ENCODE measurements around the gene MRPS25. TPM values are rescaled to one million over a fixed set of nuclear protein-coding genes. Genes with fewer than 3 reads are reported as not detected.

Gene MRPS25
- total and polyA plus RNA-seq, 2 experiments from 2014 or later = 27.2 to 41.8 TPM

DNA sequence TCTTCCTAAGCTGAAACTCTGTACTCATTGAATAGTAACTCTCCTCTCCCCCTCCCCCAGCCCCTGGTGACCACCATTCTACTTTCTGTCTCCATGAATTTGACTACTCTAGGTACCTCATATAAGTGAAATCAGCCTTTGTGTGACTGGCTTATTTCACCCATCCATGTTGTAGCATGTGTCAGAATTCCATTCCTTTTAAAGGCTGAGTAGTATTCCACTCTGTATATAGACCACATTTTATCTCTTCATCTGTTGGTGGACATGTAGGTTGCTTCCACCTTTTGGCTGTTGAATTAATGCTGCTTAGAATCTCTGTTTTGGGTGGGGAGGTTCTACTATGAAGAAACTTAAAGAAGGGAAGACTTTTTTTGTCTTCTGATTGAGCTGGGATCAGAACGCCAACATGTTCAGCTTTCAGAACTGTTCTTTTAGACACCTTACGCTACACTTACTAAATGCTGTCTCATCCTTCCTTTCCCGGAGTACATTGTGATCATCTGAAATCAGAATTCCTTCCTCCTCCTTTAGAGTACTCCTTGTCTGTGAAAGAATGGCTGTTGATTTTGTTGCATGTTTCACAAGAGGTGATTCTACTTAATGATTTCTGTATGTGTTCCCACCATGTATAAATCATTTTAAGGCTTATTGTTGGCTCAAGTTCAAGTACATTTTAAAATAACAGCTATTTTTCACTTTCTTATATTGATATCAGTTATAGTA, 50.3 kb downstream of the MRPS25 start:
- H3K9me3 ChIP-seq (ENCODE audit: low read depth) = no peaks in the 10 kb centered on the region
- no peak overlapping the region for H3K9ac ChIP-seq
- no peaks in the 10 kb centered on the region for H3F3A ChIP-seq (ENCODE audit: insufficient read depth)
- H3K4me1 ChIP-seq (ENCODE audit: insufficient read depth) = no peaks in the 10 kb centered on the region
- H4K20me1 ChIP-seq (ENCODE audit: insufficient read depth) = no peaks in the 10 kb centered on the region
- H3K9me2 ChIP-seq (ENCODE audit: insufficient read depth) = no peaks in the 10 kb centered on the region
- in situ Hi-C loops (cut with MboI) = no loop called here
- H3K36me3 ChIP-seq (ENCODE audit: low read depth) = peaks cover 33% of the 10 kb centered on the region
- H3K4me2 ChIP-seq (ENCODE audit: unreplicated experiment) = no peak overlapping the region
- no peak for DNase-seq
- no peak overlapping the region for H2AFZ ChIP-seq
- no peak overlapping the region for H3K4me3 ChIP-seq
- WGBS, 2 experiments (ENCODE audit: low coverage in 1 of 2, low lambda C conversion rate in 2 of 2, missing lambda C conversion rate in 2 of 2) = 87 to 88% methylated on average over 3 of the region's 3 CpGs
- peaks cover 4% of the 10 kb centered on the region for H3K79me2 ChIP-seq (ENCODE audit: insufficient read depth)
- no peak for TF ChIP-seq EZH2 (IDR thresholded peaks at IDR 0.05; ENCODE audit: insufficient read depth, poor library complexity, severe bottlenecking)
- no peak for TF ChIP-seq EZH2phosphoT487 (IDR thresholded peaks at IDR 0.05; ENCODE audit: insufficient read depth, low read depth)
- no peaks in the 10 kb centered on the region for H3K27me3 ChIP-seq (replicated peaks; ENCODE audit: insufficient read depth)
- no peak overlapping the region for H3K27ac ChIP-seq

- TF ChIP-seq EZH2 (IDR thresholded peaks at IDR 0.05; ENCODE audit: insufficient read depth, poor library complexity, severe bottlenecking) = no peak
- no peak for TF ChIP-seq EZH2phosphoT487 (IDR thresholded peaks at IDR 0.05; ENCODE audit: insufficient read depth, low read depth)
- in situ Hi-C loops (cut with MboI) = no loop called here
- no peak for DNase-seq
- no peaks in the 10 kb centered on the region for H3K9me3 ChIP-seq (ENCODE audit: low read depth)
- no peaks in the 10 kb centered on the region for H3K9me2 ChIP-seq (ENCODE audit: insufficient read depth)
- no peaks in the 10 kb centered on the region for H3K27me3 ChIP-seq (replicated peaks; ENCODE audit: insufficient read depth)
- H4K20me1 ChIP-seq (ENCODE audit: insufficient read depth) = no peaks in the 10 kb centered on the region
- 93 to 99% methylated on average over 5 of the region's 5 CpGs for WGBS, 2 experiments (ENCODE audit: low coverage in 1 of 2, low lambda C conversion rate in 2 of 2, missing lambda C conversion rate in 2 of 2)
- peaks cover 12% of the 10 kb centered on the region; the same call in 1 of the 2 replicates for H3K36me3 ChIP-seq (ENCODE audit: low read depth)
- no peak overlapping the region for H3K27ac ChIP-seq
- no peak overlapping the region for H3K4me3 ChIP-seq
- H3K4me1 ChIP-seq (ENCODE audit: insufficient read depth) = peaks cover 12% of the 10 kb centered on the region
- no peak overlapping the region for H3K9ac ChIP-seq
- no peak overlapping the region for H2AFZ ChIP-seq
- peaks cover 13% of the 10 kb centered on the region for H3F3A ChIP-seq (ENCODE audit: insufficient read depth)
- no peak overlapping the region for H3K4me2 ChIP-seq (ENCODE audit: unreplicated experiment)
- H3K79me2 ChIP-seq (ENCODE audit: insufficient read depth) = peaks cover 5% of the 10 kb centered on the region
These were observed 53.9 kb downstream of the MRPS25 start for GRCh38 chr3:15011174-15011573.

DNA sequence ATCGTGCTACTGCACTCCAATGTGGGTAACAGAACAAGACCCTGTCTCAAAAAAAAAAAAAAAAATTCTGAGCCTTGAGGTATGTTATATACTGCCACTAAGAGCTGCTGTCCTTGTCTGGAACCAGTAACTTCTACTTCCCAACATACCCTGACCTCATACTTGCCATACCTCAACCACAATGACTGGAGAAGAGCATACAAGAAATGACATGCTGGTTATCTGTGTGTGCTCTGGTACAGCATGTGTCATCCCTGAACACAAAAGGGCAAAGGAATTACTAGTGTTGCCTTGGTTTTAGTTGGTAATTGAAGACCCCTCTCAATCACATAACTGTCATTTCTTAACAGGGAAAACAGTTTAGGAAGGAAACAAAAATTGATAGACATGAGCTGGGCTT, 54.5 kb downstream of the MRPS25 start:
- TF ChIP-seq EZH2phosphoT487 (IDR thresholded peaks at IDR 0.05; ENCODE audit: insufficient read depth, low read depth) = no peak
- Histone ChIP-seq H4K20me1 (ENCODE audit: insufficient read depth) (no peaks in the 10 kb centered on the region), H3K9ac (no peak overlapping the region), H3K27me3 (replicated peaks; ENCODE audit: insufficient read depth) (no peaks in the 10 kb centered on the region), H3K4me1 (ENCODE audit: insufficient read depth) (peaks cover 12% of the 10 kb centered on the region), H3F3A (ENCODE audit: insufficient read depth) (peaks cover 13% of the 10 kb centered on the region), H3K9me2 (ENCODE audit: insufficient read depth) (no peaks in the 10 kb centered on the region), H3K9me3 (ENCODE audit: low read depth) (no peaks in the 10 kb centered on the region), H3K27ac (no peak overlapping the region), H3K36me3 (ENCODE audit: low read depth) (peaks cover 10% of the 10 kb centered on the region; the same call in 1 of the 2 replicates), H3K4me3 (no peak overlapping the region), H2AFZ (no peak overlapping the region), H3K4me2 (ENCODE audit: unreplicated experiment) (no peak overlapping the region), H3K79me2 (ENCODE audit: insufficient read depth) (peaks cover 8% of the 10 kb centered on the region)
- DNase-seq = no peak
- WGBS, 2 experiments (ENCODE audit: low coverage in 1 of 2, low lambda C conversion rate in 2 of 2, missing lambda C conversion rate in 2 of 2) = 78 to 100% methylated on average over 1 of the region's 1 CpG
- in situ Hi-C loops (cut with MboI) = no loop called here

DNA sequence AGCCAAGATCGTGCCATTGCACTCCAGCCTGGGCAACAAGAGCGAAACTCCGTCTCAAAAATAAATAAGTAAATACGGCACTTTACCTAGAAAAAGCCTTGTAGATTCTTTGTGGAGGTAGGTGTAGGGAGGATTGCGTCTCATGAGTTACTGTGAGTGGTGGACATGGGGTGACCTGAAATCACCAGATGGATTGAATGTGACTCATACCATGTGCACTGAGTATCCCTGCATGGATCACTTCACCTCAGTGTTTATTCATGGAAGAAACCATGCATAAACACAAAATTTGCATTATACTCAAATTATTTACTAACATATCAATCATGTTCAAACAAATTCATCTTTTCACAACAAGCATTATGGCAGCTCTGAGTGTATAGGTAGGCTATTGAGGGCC, 55.9 kb downstream of the MRPS25 start:
- 96 to 100% methylated on average over 5 of the region's 5 CpGs for WGBS, 2 experiments (ENCODE audit: low coverage in 1 of 2, low lambda C conversion rate in 2 of 2, missing lambda C conversion rate in 2 of 2)
- H3K79me2 ChIP-seq (ENCODE audit: insufficient read depth) = peaks cover 14% of the 10 kb centered on the region
- no peak for TF ChIP-seq EZH2 (IDR thresholded peaks at IDR 0.05; ENCODE audit: insufficient read depth, poor library complexity, severe bottlenecking)
- TF ChIP-seq EZH2phosphoT487 (IDR thresholded peaks at IDR 0.05; ENCODE audit: insufficient read depth, low read depth) = no peak
- no peak overlapping the region for H2AFZ ChIP-seq
- in situ Hi-C loops (cut with MboI) = no loop called here
- H3K9me2 ChIP-seq (ENCODE audit: insufficient read depth) = no peaks in the 10 kb centered on the region
- no peak overlapping the region for H3K4me3 ChIP-seq
- H3K36me3 ChIP-seq (ENCODE audit: low read depth) = peaks cover 8% of the 10 kb centered on the region
- no peak for DNase-seq
- no peak overlapping the region for H3K9ac ChIP-seq
- H3K4me2 ChIP-seq (ENCODE audit: unreplicated experiment) = no peak overlapping the region
- H3K27me3 ChIP-seq (replicated peaks; ENCODE audit: insufficient read depth) = no peaks in the 10 kb centered on the region
- peaks cover 12% of the 10 kb centered on the region for H3K4me1 ChIP-seq (ENCODE audit: insufficient read depth)
- H3F3A ChIP-seq (ENCODE audit: insufficient read depth) = peaks cover 13% of the 10 kb centered on the region
- no peaks in the 10 kb centered on the region for H3K9me3 ChIP-seq (ENCODE audit: low read depth)
- H4K20me1 ChIP-seq (ENCODE audit: insufficient read depth) = no peaks in the 10 kb centered on the region
- no peak overlapping the region for H3K27ac ChIP-seq
